Ascending aorta (tissue), 2 donors: ENCODE data around the gene PDE1C. TPM values are rescaled to one million over a fixed set of nuclear protein-coding genes. Genes with fewer than 3 reads are reported as not detected.

ENCODE experiments used
- DNase-seq, 2 donors: peaks; one replicate each; pipeline ENCODE4 v3.0.0-alpha.2; 2019; ENCODE audit warnings: low spot score in 2 of 2
- H3K27ac ChIP-seq, 2 donors: fragments of 200-600 bp; sonication (generic); one replicate each; pipeline ENCODE4 v1.5.1; 2016 to 2017; ENCODE audit warnings: mild to moderate bottlenecking in 1 of 2
- H3K27me3 ChIP-seq: fragments of 200-600 bp; sonication (generic); one replicate; pipeline ENCODE4 v1.5.1; 2017
- H3K36me3 ChIP-seq, 2 donors: fragments of 200-600 bp; sonication (generic); one replicate each; pipeline ENCODE4 v1.5.1; 2016
- H3K4me1 ChIP-seq, 2 donors: fragments of 200-600 bp; sonication (generic); one replicate each; pipeline ENCODE4 v1.5.1; 2016 to 2017; ENCODE audit warnings: mild to moderate bottlenecking in 1 of 2
- H3K4me3 ChIP-seq, 2 donors: fragments of 200-600 bp; sonication (generic); one replicate each; pipeline ENCODE4 v1.5.1; 2016 to 2017; ENCODE audit warnings: mild to moderate bottlenecking in 1 of 2
- H3K9me3 ChIP-seq, 2 donors: fragments of 200-600 bp; sonication (generic); one replicate each; pipeline ENCODE4 v1.5.1; 2016
- CTCF ChIP-seq, 3 experiments: fragments of 200-600 bp in 2 of 3; fragments of 450-650 bp in 1 of 3; sonication (generic) in 2 of 3; IDR thresholded peaks; one replicate each; pipeline ENCODE4 v1.5.1; 2016 to 2019; ENCODE audit warnings: antibody characterized with exemption in 3 of 3, mild to moderate bottlenecking in 1 of 3, moderate library complexity in 1 of 3
- intact Hi-C: fragments of 100-400 bp; cut with DNase I; formaldehyde crosslinking; loops from one replicate; pipeline ENCODE4 v1.15.1; 2023
- total RNA-seq: library from RNA; depleted of rRNA; stranded (reverse); fragments of >200 nt; gene quantifications from one replicate; pipeline ENCODE4 v1.1.0, GENCODE V29; 2016

Gene PDE1C
- total RNA-seq, 1 donor from 2014 or later: 1.4 TPM

GRCh38 chr7:31979690-31980330 lies 90.4 kb downstream of the PDE1C start:
- Histone ChIP-seq H3K4me1 (no peaks in the 10 kb centered on the region), H3K4me3 (no peak overlapping the region)
- intact Hi-C loops: no loop called here

GRCh38 chr7:31975546-31975945 lies 94.7 kb downstream of the PDE1C start:
- DNase-seq: no peak
- H3K9me3 ChIP-seq: peaks cover 0 to 10% of the 10 kb centered on the region in 2 donors
- H3K4me1 ChIP-seq: no peaks in the 10 kb centered on the region
- no peaks in the 10 kb centered on the region for H3K36me3 ChIP-seq
- intact Hi-C loops: no loop called here
- H3K4me3 ChIP-seq: no peak overlapping the region
- no peak for TF ChIP-seq CTCF (IDR thresholded peaks at IDR 0.05)
- no peaks in the 10 kb centered on the region for H3K27me3 ChIP-seq
- H3K27ac ChIP-seq: no peak overlapping the region

More at GRCh38 chr7:31979690-31980330, 90.4 kb downstream of the PDE1C start:
- Histone ChIP-seq H3K36me3 (no peaks in the 10 kb centered on the region), H3K9me3 (peaks cover 0 to 10% of the 10 kb centered on the region in 2 donors), H3K27me3 (no peaks in the 10 kb centered on the region), H3K27ac (no peak overlapping the region)
- no peak for DNase-seq
- no peak for TF ChIP-seq CTCF (IDR thresholded peaks at IDR 0.05)

GRCh38 chr7:31974351-31974750 lies 95.9 kb downstream of the PDE1C start:
- TF ChIP-seq CTCF (IDR thresholded peaks at IDR 0.05): no peak
- intact Hi-C loops: no loop called here

GRCh38 chr7:31971049-31971667 lies 99.0 kb downstream of the PDE1C start:
- H3K27me3 ChIP-seq: no peaks in the 10 kb centered on the region
- H3K36me3 ChIP-seq: no peaks in the 10 kb centered on the region
- no peak overlapping the region for H3K27ac ChIP-seq
- H3K4me3 ChIP-seq: no peak overlapping the region
- TF ChIP-seq CTCF (IDR thresholded peaks at IDR 0.05): no peak
- H3K4me1 ChIP-seq: no peaks in the 10 kb centered on the region
- DNase-seq: no peak
- intact Hi-C loops: no loop called here
- H3K9me3 ChIP-seq: no peaks in the 10 kb centered on the region

More at GRCh38 chr7:31974351-31974750, 95.9 kb downstream of the PDE1C start:
- DNase-seq: no peak
- peaks cover 0 to 10% of the 10 kb centered on the region in 2 donors for H3K9me3 ChIP-seq
- H3K27ac ChIP-seq: no peak overlapping the region
- H3K27me3 ChIP-seq: no peaks in the 10 kb centered on the region
- no peaks in the 10 kb centered on the region for H3K36me3 ChIP-seq
- H3K4me1 ChIP-seq: no peaks in the 10 kb centered on the region
- no peak overlapping the region for H3K4me3 ChIP-seq

- no peak for TF ChIP-seq CTCF (IDR thresholded peaks at IDR 0.05)
- Histone ChIP-seq H3K4me1 (no peaks in the 10 kb centered on the region), H3K27ac (no peak overlapping the region), H3K36me3 (no peaks in the 10 kb centered on the region), H3K9me3 (no peaks in the 10 kb centered on the region), H3K4me3 (no peak overlapping the region), H3K27me3 (no peaks in the 10 kb centered on the region)
- intact Hi-C loops: no loop called here
- no peak for DNase-seq
Observed at GRCh38 chr7:31970501-31970900, 99.7 kb downstream of the PDE1C start.
